Mammary microvascular endothelial cell (primary cell): ENCODE measurements around the gene GTF2I. TPM values are rescaled to one million over a fixed set of nuclear protein-coding genes. Genes with fewer than 3 reads are reported as not detected.

Source experiments
- total RNA-seq: library from RNA; depleted of rRNA; stranded (reverse); fragments of >200 nt; gene quantifications from 2 replicates; pipeline ENCODE4 v1.2.3, GENCODE V29; 2015

The GTF2I gene
- total RNA-seq = 94.1 and 98.5 TPM in 2 replicates

GRCh38 chr7:74657692-74658177 is at the start of gene GTF2I:
TSS of gene GTF2I (plus strand) at chr7:74657718. CDS start at chr7:74689129, 31,411 bp downstream.

DNA sequence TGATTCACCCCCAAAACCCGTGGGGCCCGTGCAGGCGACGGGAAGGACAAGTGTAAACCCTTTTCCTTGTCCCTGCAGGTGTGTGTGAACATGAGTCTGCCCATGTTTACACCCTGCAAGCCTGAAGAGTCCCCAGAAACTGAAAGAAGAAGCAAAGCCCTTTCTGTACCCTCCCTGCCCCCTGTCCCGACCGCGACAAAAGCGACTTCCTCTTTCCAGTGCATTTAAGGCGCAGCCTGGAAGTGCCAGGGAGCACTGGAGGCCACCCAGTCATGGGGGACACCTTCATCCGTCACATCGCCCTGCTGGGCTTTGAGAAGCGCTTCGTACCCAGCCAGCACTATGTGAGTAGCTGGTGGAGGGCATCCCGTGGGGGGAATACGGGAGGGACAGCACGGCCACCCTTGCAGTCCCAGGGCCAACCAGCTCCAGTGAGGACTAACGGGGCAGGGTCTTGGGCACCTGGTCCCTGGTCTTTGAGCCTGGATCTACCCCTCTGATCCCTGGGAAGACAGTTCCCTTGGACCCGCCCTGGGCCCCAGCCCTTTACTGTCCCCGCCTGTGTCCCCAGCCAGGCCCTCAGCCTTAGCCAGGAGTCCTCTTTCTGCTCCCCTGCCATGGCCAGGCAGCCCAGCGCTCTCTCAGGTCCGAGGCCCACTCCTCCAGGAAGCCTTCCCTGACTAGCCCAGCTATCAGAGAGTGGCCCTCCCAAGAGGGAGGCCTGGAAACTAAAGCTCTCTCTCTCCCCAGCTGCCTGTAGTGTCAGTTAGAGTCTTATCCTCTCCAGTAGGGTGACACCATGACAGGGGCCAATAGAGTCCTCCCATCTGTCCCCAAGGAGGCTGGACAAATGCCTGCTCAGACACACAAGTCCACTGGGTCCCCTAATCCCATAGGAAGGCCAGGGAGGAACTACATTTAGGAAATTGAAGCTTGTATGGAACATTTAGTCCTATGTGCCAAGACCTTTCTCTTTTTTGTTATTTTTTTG is 116.5 kb downstream of the GTF2I start, which contains the start of gene NCF1:
Gene NCF1 (plus strand): TSS at position 252 of the 991 bp plus-strand sequence. CDS start 21 bp downstream, at position 273.

Other genes starting within 250 kb of the GTF2I start
- gene GTF2IRD1, start 203.8 kb upstream of the GTF2I start, total RNA-seq = 11.6 and 16.9 TPM in 2 replicates
- 0.40 TPM in 1 of 2 replicates, not detected in the other for gene NCF1, start 116.3 kb downstream of the GTF2I start, total RNA-seq
- gene GTF2IRD2, start 193.9 kb downstream of the GTF2I start, total RNA-seq = 7.5 and 10.6 TPM in 2 replicates